HG03354 (cell line): ENCODE data around the gene MMUT.
A peak's percentile ranks its signal among the peaks of the same experiment; 100 is the strongest.
"Not testable (repeated sequence)": the region's sequence is repeated elsewhere in the genome, so short reads cannot be mapped to it uniquely, and the experiment has no call there.

Experiments
- ATAC-seq: cut with Tn5 transposase; IDR thresholded peaks from one replicate; pipeline ENCODE4 v1.9.1; 2021; ENCODE audit warnings: mild to moderate bottlenecking; ENCODE audit not compliant: unreplicated experiment, poor library complexity, severe bottlenecking

MMUT gene

GRCh38 chr6:49462927-49463611 lies at the start of gene MMUT, which contains the start of gene CENPQ:
Gene MMUT (minus strand): TSS chr6:49463253. CDS start chr6:49459466, 3,787 bp downstream.
Gene CENPQ (plus strand): TSS chr6:49463370. CDS start chr6:49470177, 6,807 bp downstream.
- ATAC-seq: peak; percentile 98

DNA sequence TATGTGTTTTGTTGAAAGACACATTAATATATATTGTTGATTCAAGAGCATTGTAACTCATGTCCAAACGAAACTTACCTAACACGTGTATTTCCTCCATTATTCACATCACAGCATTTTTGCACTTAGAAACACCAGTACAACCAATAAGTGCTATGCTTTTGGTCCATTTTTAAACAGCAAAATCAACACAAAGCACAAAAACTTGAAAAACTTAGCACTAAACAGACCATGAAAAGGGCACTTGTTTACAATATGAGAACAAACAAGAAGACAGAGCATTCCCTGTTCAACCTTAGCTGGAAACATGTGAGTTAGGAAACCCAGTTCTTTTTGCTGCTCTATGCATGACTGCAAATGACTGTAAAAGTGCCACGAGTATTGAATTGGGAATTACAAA lies 46.3 kb upstream of the MMUT start:
- ATAC-seq: no peak

DNA sequence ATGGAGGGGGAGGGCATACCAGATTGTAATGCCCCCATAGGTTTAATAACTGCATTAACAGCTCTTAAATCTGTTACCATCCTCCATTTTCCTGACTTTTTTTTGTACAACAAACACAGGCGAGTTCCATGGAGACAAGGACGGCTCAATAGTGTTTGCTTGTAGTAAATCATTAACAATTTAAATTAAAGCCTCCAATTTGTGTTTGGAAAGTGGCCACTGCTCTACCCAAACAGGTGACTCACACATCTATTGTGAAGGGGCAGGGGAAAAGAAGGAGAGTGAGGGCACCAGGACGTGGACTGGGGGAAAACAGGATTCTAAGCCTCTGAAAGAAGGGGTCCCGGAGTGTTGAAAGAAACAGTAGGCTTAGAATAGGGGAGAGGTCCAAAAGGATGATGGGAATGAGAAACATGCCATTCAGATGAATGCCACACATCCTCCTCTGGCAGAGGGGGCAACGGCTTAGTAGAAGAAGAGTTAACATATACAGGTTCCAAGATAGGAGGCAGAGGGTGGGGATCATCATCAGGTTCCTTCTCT lies 43.6 kb upstream of the MMUT start:
- no peak for ATAC-seq

DNA sequence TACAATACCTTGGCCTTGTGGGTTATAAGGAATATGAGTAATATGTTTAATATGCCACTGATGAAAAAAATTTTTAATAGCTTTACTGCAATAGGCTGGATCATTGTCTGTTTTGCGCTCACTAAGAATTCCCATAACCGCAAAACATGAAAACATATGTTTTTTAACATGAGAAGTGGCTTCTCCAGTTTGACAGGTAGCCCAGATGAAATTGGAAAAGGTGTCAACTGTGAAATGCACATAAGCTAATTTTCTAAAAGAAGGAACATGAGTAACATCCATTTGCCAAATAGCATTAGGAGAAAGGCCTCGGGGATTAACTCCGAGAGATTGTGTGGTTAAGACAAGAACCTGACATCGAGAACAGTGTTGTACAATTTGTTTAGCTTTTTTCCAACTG lies 41.6 kb upstream of the MMUT start:
- ATAC-seq: no peak

DNA sequence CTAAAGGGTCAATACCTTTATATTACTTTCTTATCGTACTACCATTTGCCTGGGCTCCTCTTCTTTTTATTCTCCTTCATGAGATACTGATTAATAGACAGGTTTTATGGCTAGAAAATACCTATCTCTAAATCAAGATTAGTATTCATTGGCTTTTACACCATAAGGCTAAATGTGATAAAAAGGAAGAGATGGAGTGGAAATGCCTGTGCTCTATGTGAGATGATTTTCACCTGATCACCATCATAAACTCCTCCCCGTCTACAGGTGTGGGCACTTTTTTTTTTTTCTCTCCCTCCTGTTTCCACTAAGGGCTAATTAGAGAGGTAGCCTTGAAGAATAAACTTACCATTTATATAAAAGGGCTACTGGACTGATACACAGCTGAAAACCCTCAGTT lies 36.6 kb upstream of the MMUT start, which contains the start of gene GLYATL3:
Gene GLYATL3 (plus strand): TSS at position 301 of the 400 bp plus-strand sequence. CDS start 12,068 bp downstream, outside the sequence.
- ATAC-seq: no peak

- ATAC-seq: no peak
Measured at GRCh38 chr6:49499126-49499525, 36.1 kb upstream of the MMUT start.

DNA sequence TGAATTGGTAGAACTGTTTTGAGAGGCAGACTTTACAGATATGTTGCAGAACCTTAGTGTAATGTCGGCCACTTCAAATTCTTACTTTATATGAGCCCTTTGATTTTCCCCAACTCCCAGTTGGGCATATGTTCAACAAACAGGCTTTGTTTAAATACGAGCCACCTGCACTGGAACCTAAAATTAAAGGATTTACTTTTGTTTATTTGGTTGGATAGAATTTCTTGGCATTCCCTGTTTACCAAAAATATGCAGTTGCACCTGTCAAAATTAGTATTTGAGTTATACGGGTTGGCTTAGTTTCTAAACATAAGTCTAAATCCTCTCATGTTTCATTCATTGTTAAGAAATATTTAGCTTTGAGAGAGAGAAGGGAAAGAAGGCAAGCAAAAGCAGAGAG lies 34.3 kb upstream of the MMUT start:
- ATAC-seq: no peak

- ATAC-seq: no peak
Measured at GRCh38 chr6:49490633-49491032, 27.6 kb upstream of the MMUT start.

DNA sequence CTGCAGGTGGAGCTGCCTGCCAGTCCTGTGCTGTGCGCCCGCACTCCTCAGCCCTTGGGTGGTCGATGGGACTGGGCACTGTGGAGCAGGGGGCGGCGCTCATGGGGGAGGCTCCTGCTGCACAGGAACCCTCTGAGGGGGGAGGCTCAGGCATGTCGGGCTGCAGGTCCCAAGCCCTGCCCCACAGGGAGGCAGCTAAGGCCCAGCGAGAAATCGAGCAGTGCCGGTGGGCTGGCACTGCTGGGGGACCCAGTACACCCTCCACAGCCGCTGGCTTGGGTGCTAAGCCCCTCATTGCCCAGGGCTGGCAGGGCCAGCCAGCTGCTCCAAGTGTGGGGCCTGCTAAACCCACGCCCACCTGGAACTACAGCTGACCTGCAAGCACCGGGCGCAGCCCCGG lies 20.3 kb upstream of the MMUT start:
- not testable (repeated sequence) for ATAC-seq

- ATAC-seq: not testable (repeated sequence)
Measured at GRCh38 chr6:49481846-49482245, 18.8 kb upstream of the MMUT start.

DNA sequence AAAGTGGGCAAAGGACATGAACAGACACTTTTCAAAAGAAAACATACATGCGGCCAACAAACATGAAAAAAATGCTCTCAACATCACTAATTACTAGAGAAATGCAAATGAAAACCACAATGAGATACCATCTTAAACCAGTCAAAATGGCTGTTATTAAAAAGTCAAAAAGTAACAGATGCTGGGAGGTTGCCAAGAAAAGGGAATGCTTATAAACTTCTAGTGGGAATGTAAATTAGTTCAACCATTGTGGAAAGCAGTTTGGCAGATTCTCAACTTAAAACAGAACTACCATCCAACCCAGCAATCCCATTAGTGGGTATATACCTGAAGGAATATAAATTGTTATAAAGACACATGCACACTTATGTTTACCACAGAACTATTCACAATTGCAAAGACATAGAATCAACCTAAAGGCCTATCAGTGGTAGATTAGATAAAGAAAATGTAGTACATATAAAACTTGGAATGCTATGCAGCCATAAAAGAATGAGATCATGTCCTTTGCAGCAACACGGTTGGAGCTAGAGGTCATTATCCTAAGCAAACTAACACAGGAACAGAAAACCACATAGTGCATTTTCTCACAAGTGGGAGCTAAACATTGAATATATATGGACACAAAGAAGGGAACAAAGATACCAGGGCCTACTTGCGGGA lies 16.4 kb upstream of the MMUT start:
- no peak for ATAC-seq

DNA sequence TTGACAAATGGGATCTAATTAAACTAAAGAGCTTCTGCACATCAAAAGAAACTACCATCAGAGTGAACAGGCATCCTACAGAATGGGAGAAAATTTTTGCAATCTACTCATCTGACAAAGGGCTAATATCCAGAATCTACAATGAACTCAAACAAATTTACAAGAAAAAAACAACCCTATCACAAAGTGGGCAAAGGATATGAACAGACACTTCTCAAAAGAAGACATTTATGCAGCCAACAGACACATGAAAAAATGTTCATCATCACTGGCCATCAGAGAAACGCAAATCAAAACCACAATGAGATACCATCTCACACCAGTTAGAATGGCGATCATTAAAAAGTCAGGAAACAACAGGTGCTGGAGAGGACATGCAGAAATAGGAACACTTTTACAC lies 13.5 kb upstream of the MMUT start:
- ATAC-seq: not testable (repeated sequence)

GRCh38 chr6:49468042-49468441 lies 5.0 kb upstream of the MMUT start:
- ATAC-seq: no peak

GRCh38 chr6:49464691-49465090 lies 1.6 kb upstream of the MMUT start:
- no peak for ATAC-seq

DNA sequence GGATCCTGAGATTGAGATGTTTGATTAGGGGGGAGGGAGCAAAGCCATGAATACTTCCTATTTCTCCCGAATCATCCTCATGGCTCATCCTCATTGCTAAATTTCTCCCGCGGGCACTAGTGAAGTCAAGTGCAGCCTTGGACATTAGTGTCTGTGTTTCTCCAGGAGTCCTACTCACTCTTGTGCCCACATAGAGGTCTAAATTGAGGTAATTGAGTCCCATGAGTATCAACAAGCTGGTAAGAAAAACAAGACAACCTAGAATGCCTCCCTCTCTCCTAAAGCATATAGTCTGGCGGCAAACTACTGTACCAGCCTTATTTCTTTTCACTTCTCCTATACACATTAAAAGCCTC lies 537 bp upstream of the MMUT start:
- peak; percentile 9 for ATAC-seq

DNA sequence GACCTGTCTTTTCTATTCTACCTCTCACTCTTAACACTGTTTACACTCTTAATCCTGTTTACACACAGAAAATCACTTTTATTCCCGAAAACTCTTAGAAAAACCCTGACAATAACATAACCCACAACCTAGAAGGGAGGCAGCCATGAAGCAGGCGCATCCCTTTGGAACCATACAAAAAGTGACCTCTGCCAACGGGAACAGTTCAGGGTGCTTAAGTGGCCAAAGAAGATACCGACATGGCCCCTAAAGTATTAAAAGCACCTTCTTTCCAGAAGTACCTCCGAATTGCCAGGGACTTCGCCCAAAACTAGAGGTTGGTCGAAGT lies 490 bp downstream of the MMUT start:
- ATAC-seq: peak; percentile 17

- no peak for ATAC-seq
Measured at GRCh38 chr6:49462071-49462470, 982 bp downstream of the MMUT start.

DNA sequence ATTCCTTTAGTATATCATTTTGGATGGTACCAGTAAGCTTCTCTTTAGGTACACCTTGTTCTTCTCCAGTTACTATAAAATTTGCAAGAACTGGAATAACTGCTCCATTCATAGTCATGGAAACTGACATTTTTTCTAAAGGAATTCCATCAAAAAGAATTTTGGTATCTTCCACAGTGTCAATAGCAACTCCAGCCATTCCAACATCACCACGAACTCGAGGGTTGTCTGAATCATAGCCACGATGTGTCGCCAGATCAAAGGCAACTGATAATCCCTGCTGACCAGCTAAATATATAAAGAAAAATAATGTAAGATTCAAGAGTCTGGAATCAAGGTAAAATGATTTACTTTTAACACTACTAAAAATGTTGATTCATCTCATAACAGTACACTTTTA lies 5.3 kb downstream of the MMUT start:
- no peak for ATAC-seq

DNA sequence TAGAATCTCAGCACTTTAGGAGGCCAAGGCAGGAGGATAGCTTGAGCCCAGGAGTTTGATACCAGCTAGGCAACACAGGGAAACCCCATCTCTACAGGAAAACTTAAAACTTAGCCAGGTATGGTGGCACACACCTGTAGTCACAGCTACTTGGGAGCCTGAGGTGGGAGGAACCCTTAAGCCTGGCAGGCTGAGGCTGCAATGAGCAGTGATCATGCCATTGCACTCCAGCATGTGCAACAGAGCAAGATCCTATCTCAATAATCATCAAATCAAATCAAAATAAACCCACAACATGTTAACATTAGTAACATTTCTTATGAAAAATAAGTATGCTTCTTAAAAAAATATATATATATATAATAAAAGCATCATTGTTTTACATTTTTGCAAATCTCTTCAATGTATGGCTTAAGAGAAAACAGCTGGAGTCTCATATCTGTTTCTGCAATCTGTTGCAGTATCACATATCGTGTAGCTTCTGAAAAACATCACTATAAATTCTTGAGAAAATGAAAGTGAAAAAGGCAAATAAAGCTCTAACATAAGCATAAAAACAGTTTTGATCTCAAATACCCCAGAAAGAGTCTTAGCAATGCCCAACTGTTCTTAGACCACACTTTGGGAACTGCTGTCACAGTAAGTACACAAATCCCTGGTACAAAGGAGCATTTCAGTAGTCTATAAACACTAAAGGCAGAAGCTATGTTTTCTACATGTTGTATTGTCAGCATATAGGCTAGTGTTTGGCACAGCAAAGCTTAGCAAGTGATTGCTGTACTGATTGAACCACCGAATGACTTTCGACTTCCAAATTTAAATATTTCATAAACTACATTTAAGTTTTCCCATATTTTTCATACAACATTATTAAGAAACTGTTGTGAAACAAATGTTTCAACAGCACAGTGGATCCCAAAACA lies 8.0 kb downstream of the MMUT start:
- peak; percentile 87 for ATAC-seq

DNA sequence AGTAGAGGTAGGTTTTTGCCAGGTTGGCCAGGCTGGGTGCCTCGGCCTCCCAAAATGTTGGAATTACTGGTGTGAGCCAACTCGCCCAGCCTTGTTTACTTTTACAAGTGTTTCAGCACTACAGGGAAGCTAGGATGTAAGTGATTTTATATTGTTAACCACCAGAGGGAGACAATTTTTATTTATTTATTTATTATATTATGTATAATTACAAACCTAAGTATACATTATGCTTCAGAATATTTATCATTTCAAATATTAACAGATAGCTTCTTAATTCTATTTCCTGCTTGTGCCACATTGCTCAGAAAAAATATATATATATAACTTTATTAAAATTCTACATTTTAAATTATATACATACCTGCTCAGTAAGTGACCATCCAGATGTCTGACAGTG lies 9.8 kb downstream of the MMUT start:
- no peak for ATAC-seq
